Cardiac fibroblast (primary cell): ENCODE results near the gene KCNQ1.

Experiments
- DNase-seq, 2 donors: peaks; one replicate each; pipeline versions ENCODE4 v3.0.0 to v3.0.0-alpha.2; 2010; ENCODE audit warnings: low read depth in 2 of 2
- H3K4me3 ChIP-seq, 2 donors: replicated peaks in 1 of 2; 1 replicate in 1 of 2; 2 replicates in 1 of 2; pipeline ENCODE4 v1.5.1; 2011; ENCODE audit warnings: low read depth in 2 of 2, low read length in 2 of 2, mild to moderate bottlenecking in 2 of 2, moderate library complexity in 1 of 2
- TF ChIP-seq, protein P1 (sequence below): IDR thresholded peaks from one replicate; pipeline ENCODE4 v1.5.1; 2011; ENCODE audit warnings: low read depth, mild to moderate bottlenecking, low read length, inconsistent platforms

Gene KCNQ1

DNA sequence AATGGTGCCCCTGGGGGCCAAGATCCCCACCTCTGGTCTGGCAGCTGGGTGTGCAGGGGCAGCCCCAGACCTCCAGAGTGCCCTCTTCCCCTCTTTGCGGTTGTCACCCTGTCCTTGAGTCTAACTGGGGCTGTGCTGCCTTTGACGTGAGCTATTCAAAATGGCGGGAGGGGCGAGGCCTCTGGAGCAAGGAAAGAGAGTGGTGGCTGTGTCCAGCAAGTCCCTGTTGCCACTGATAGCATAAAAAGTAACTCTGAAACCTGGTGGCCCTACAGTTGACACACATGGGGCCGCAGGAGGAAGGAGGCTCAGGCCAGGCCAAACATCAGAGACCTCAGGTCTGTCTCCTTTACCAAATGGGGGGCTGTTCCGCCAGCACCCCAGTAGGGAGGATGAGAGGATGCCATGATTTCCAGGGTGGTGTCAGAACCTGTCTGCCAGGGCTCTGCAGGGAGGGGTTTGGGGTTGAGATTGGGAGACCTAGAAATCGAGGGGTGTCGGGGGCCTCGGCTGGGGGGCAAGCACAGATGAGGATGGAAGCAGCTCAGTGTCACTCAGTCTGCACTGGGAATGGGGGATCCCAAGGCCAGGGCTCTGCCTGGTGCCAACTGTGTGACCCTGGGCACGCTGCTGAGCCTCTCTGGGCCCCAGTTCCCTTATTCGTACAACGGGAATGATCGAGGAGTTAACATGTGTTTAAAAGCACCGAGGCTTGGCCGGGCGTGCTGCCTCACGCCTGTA, 304.2 kb downstream of the KCNQ1 start:
- no peak for DNase-seq
- TF ChIP-seq, protein P1, sequence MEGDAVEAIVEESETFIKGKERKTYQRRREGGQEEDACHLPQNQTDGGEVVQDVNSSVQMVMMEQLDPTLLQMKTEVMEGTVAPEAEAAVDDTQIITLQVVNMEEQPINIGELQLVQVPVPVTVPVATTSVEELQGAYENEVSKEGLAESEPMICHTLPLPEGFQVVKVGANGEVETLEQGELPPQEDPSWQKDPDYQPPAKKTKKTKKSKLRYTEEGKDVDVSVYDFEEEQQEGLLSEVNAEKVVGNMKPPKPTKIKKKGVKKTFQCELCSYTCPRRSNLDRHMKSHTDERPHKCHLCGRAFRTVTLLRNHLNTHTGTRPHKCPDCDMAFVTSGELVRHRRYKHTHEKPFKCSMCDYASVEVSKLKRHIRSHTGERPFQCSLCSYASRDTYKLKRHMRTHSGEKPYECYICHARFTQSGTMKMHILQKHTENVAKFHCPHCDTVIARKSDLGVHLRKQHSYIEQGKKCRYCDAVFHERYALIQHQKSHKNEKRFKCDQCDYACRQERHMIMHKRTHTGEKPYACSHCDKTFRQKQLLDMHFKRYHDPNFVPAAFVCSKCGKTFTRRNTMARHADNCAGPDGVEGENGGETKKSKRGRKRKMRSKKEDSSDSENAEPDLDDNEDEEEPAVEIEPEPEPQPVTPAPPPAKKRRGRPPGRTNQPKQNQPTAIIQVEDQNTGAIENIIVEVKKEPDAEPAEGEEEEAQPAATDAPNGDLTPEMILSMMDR = no peak
- no peak overlapping the region for H3K4me3 ChIP-seq

DNA sequence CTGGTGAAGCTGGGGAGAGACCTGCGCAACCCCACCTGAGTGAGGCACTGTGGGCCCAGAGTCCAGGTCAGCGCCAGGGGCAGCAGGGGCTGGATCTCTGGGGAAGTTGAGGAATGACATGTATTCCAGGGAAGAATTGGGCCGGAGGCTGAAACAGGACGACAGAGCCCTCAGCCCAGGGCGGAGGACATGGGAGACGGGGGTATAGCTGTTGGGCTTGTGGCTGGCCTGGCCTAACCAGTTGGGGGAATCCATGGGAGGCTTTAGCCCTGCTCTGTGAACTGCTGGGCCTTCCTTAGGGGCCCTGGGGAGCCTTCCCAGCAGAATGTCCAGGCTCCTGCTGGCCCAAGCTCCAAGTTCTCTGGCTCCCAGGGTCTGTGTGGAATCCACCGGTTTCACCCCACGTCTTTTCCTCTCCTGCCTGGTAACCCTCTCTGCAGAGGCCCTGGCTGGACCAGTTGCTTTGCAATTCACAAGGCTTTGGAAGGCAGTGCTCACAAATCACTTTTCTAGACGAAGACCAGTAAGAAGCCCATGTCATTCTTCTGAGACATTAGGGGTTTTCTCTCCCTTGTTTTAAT, 305.4 kb downstream of the KCNQ1 start:
- TF ChIP-seq, protein P1 = no peak
- H3K4me3 ChIP-seq = no peak overlapping the region
- DNase-seq = no peak

DNA sequence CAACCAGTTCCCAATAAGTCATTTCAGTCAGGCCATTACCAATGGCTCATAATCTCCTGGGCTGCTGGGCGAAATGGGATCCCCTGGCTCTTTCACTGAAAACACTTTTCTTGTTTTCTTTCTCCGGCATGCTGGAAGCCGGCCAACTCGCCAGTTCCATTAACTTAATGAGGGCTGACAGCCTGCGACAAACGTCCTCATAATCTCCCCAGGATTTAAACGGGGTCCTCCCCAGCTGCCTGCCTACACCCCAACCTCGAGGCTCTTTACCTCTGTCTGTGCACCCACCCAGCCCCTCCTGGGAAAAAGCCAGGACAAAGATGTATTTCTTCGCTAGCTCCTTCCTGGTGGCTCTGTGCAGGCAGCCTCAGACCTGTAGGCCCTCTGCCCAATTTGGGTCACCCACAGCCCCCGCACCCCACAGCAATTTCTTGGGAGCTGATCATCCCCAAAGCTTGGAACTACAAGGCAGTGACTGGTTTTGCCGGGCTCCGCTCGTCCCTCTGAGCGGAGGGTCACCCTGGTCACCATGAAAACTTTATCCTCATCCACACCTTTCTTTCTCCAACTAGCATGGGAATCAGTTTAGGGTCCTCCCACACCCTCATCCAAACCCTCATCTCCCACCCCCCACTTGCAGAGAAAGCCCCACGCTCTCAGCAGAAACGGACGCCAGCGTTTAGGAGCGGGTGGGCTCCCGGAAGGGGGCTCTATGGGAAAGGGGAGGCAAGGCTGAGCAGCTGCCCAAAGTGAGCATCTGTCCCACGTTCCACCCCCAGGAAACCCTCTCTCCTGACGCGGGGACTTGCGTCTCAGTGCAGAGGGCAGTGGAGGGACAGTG, 306.1 kb downstream of the KCNQ1 start:
- H3K4me3 ChIP-seq = no peak overlapping the region
- TF ChIP-seq, protein P1 = no peak
- no peak for DNase-seq

DNA sequence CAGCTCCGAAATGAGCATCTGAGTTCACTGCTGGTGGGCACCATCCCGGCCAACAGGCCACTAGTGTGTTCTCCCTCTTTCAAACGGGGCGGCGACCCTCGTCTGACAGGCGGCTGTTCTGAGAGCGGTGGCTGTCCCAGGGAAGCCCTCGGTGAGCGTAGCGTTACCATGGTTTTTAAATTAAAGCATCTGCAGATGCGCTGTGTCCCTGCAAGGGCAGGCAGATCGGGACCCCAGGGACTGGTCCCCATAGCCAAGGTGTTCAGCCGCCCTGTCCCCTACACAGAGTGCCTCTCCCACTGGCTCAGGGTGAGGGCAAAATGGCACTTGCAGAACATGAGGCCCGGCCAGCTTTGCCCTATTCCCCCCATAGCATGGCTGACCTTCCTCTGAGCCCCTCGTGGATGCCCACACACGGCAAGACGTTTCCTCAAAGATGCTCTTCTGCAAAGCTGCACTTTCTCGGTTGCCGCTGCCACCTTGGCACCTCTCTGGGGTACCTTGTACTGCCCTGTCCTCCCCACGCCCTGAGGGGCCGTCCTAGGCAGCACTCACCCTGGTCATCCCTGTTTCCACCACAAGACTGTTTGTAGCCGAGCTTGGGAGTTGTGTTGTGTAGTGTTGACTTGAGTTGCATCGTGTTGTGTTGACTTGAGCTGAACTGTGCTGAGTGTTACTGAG, 306.9 kb downstream of the KCNQ1 start:
- DNase-seq = no peak
- TF ChIP-seq, protein P1 = no peak

DNA sequence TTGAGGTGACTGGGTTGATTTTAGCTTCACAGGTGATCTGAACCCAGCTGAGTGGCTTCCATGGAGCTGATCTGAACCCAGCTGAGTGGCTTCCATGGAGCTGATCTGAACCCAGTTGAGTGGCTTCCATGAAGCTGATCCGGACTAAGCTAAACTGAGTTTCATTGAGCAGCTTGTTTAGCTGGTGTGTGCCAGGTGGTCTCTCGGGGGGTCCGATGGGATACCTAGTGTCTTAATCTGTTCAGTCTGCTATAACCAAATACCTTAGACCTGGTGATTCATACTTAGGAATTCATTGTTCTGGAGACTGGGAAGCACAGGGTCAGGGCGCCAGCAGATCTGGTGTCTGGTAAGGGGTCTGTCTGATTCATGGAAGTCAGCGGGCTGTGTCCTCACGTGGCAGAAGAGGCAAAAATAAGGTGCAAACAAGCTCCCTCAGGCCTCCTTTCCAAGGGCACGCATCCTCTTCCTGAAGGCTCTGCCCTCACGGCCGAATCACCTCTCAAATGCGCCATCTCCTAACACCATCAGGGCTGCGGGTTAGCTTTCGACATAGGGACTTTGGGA, 307.5 kb downstream of the KCNQ1 start:
- peak; percentile 16 to 26 for DNase-seq
- TF ChIP-seq, protein P1 = no peak
- H3K4me3 ChIP-seq = no peak overlapping the region

More for the DNA sequence above, 306.9 kb downstream of the KCNQ1 start:
- no peak overlapping the region for H3K4me3 ChIP-seq

DNA sequence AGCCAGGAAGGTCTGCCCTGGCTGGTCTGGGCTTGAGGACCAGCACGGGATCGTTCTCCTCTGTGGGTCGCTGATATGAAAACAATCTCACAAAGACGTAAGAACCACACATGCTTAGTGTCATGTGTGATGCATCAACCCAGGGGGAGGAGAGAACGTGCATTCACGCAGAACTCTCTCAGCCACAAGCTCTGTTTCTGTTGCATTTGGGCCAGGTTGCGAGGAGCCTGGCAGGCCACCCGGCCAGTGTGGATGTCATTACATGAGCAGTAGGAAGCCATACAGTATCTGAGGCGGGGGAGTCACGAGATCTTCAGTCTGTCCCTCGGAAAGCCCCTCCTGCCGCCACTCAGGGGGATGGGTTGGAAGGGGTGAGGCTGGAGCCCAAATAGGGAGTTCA, 308.1 kb downstream of the KCNQ1 start:
- no peak overlapping the region for H3K4me3 ChIP-seq
- no peak for DNase-seq
- TF ChIP-seq, protein P1 = no peak
